HepG2 (cell line): Measurements from ENCODE around the gene BTF3L4. TPM values are rescaled to one million over a fixed set of nuclear protein-coding genes. Genes with fewer than 3 reads are reported as not detected.

Experiments
- CHD4 ChIP-seq: fragments of 200-600 bp; sonication (generic); IDR thresholded peaks from 2 replicates; pipeline ENCODE4 v1.7.0; 2017; ENCODE audit warnings: mild to moderate bottlenecking, low read length, borderline replicate concordance
- CREB1 ChIP-seq, 2 experiments: fragments of 450-650 bp in 1 of 2; IDR thresholded peaks; 2 replicates each; pipeline ENCODE4 v1.6.1; 2016 to 2017; ENCODE audit warnings: control low read depth in 1 of 2, mild to moderate bottlenecking in 1 of 2, missing compliant biosample characterization in 1 of 2, missing genetic modification characterization in 1 of 2
- EHMT2 ChIP-seq: fragments of 200-600 bp; sonication (generic); IDR thresholded peaks from 2 replicates; pipeline ENCODE4 v1.7.0; 2017; ENCODE audit warnings: antibody characterized with exemption, low read depth, low read length, borderline replicate concordance
- ETV6 ChIP-seq: sonication (generic); formaldehyde crosslinking; conservative IDR thresholded peaks from 2 replicates; pipeline ENCODE4 v1.4.0; 2020; ENCODE audit warnings: missing genetic modification reagents
- FOXA1 ChIP-seq, 2 experiments: fragments of 450-650 bp in 1 of 2; sonication (generic) in 1 of 2; formaldehyde crosslinking in 1 of 2; IDR thresholded peaks; 2 replicates each; pipeline versions ENCODE4 v1.4.0 to v1.6.1; 2016 to 2020; ENCODE audit warnings: missing genetic modification reagents in 1 of 2
- MED8 ChIP-seq: sonication (generic); formaldehyde crosslinking; IDR thresholded peaks from 2 replicates; pipeline ENCODE4 v1.8.1; 2023; ENCODE audit warnings: mild to moderate bottlenecking, missing genetic modification reagents; ENCODE audit not compliant: insufficient replicate concordance
- NKX3-1 ChIP-seq: sonication (generic); formaldehyde crosslinking; IDR thresholded peaks from 2 replicates; pipeline ENCODE4 v1.5.0; 2020; ENCODE audit warnings: missing genetic modification reagents
- PRPF4 ChIP-seq: fragments of 200-400 bp; formaldehyde crosslinking; IDR thresholded peaks from 2 replicates; pipeline ENCODE4 v1.6.1; 2016; ENCODE audit warnings: low read length, low read depth; ENCODE audit not compliant: poor library complexity, severe bottlenecking
- TCF7 ChIP-seq: sonication (generic); IDR thresholded peaks from 2 replicates; pipeline ENCODE4 v1.6.1; 2016; ENCODE audit warnings: antibody characterized with exemption, low read depth
- YEATS2 ChIP-seq: sonication (generic); formaldehyde crosslinking; IDR thresholded peaks from 2 replicates; pipeline ENCODE4 v1.4.0; 2020; ENCODE audit warnings: missing genetic modification reagents, borderline replicate concordance
- ZBTB20 ChIP-seq: sonication (generic); formaldehyde crosslinking; IDR thresholded peaks from 2 replicates; pipeline ENCODE4 v1.8.1; 2023; ENCODE audit warnings: missing genetic modification reagents, low read depth, mild to moderate bottlenecking, borderline replicate concordance
- ZNF530 ChIP-seq: sonication (generic); formaldehyde crosslinking; IDR thresholded peaks from 2 replicates; pipeline ENCODE4 v1.5.0; 2020; ENCODE audit warnings: low read depth, mild to moderate bottlenecking, missing genetic modification reagents
- ZSCAN21 ChIP-seq: sonication (generic); formaldehyde crosslinking; IDR thresholded peaks from 2 replicates; pipeline ENCODE4 v1.8.0; 2022; ENCODE audit warnings: mild to moderate bottlenecking, missing genetic modification reagents, moderate library complexity, borderline replicate concordance
- polyA plus RNA-seq, 8 experiments: library from polyadenylated mRNA; depleted of rRNA in 3 of 8; stranded (reverse) in 7 of 8; unstranded in 1 of 8; fragments of >200 nt; fragmentation: Illumina TruSeq in 4 of 8; extraction: Trizol in 4 of 8; gene quantifications; 2 replicates each; pipeline versions ENCODE4 v1.2.1 to v1.2.3, GENCODE V29; 2011 to 2016; ENCODE audit warnings: low read depth in 4 of 8, missing spikeins in 1 of 8, mixed read lengths in 1 of 8; ENCODE audit not compliant: insufficient read depth in 1 of 8
- total RNA-seq, 5 experiments: library from RNA; depleted of rRNA; stranded (reverse); fragments of >200 nt; fragmentation: Illumina TruSeq; extraction: Trizol; gene quantifications; 2 replicates each; pipeline ENCODE4 v1.2.3, GENCODE V29; 2016; ENCODE audit warnings: low read depth in 1 of 5
- TF ChIP-seq, protein P1 (sequence below): sonication (generic); formaldehyde crosslinking; IDR thresholded peaks from 2 replicates; pipeline ENCODE4 v1.8.0; 2022; ENCODE audit warnings: low read depth, missing genetic modification reagents
- TF ChIP-seq, protein P2 (sequence below): sonication (generic); formaldehyde crosslinking; IDR thresholded peaks from 2 replicates; pipeline ENCODE4 v1.5.0; 2020; ENCODE audit warnings: missing genetic modification reagents
- TF ChIP-seq, protein P3 (sequence below): IDR thresholded peaks from 2 replicates; pipeline ENCODE4 v1.4.0; 2020; ENCODE audit warnings: mild to moderate bottlenecking, missing genetic modification reagents
- TF ChIP-seq, protein P4 (sequence below): sonication (generic); formaldehyde crosslinking; IDR thresholded peaks from 2 replicates; pipeline ENCODE4 v1.4.0; 2020; ENCODE audit warnings: low read depth, mild to moderate bottlenecking, missing genetic modification reagents
- TF ChIP-seq, protein P5 (sequence below): IDR thresholded peaks from 2 replicates; pipeline ENCODE4 v1.6.1; 2018; ENCODE audit warnings: missing genetic modification reagents

BTF3L4 gene
- total and polyA plus RNA-seq, 2 of the 13 experiments (the other 11 are each of a cell fraction or from before 2014, with no cell fraction given) = 59.0 to 74.3 TPM

DNA sequence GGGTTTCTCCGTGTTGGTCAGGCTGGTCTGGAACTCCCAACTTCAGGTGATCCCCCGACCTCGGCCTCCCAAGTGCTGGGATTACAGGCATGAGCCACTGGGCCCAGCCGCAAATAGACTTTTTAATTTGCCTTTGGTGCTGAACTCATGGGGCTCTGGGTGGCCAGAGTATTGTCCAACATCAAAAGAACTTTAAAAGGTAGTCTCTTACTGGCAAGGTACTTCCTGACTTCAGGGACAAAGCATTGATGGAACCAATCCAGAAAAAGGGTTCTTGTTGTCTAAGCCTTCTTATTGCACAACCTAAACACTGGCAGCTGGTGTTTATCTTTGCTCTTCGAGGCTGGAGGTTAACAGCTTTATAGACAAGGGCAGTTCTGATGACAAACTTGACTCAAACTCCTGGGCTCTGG lies 18.7 kb upstream of the BTF3L4 start (continued):
- TF ChIP-seq, protein P1, sequence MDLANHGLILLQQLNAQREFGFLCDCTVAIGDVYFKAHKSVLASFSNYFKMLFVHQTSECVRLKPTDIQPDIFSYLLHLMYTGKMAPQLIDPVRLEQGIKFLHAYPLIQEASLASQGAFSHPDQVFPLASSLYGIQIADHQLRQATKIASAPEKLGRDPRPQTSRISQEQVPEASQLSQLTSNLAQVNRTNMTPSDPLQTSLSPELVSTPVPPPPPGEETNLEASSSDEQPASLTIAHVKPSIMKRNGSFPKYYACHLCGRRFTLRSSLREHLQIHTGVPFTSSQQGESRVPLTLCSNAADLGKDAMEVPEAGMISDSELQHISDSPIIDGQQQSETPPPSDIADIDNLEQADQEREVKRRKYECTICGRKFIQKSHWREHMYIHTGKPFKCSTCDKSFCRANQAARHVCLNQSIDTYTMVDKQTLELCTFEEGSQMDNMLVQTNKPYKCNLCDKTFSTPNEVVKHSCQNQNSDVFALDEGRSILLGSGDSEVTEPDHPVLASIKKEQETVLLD = no peak
- TF ChIP-seq EHMT2 (peak; percentile 83; the same call in 1 of the 2 replicates), ETV6 (CRISPR knock-in tag) (no peak), ZNF530 (CRISPR knock-in tag) (no peak), TCF7 (peak; percentile 95), CHD4 (peak; percentile 54; the same call in 1 of the 2 replicates), ZBTB20 (peak; percentile 64; the same call in 1 of the 2 replicates), CREB1 (IDR thresholded peaks at IDR 0.05) (no peak), CREB1 (CRISPR knock-in tag; IDR thresholded peaks at IDR 0.05) (peak; percentile 87), ZSCAN21 (0 out of 2 replicates have a peak, but pooled peaks have one; percentile 51), NKX3-1 (CRISPR knock-in tag) (peak; percentile 76; the same call in 1 of the 2 replicates), PRPF4 (no peak), YEATS2 (CRISPR knock-in tag) (peak; percentile 53; the same call in 1 of the 2 replicates), FOXA1 (IDR thresholded peaks at IDR 0.05) (0 out of 2 replicates have a peak, but pooled peaks have one; percentile 31), FOXA1 (CRISPR knock-in tag; IDR thresholded peaks at IDR 0.05) (peak; percentile 98), MED8 (CRISPR knock-in tag) (no peak)
- TF ChIP-seq, protein P2, sequence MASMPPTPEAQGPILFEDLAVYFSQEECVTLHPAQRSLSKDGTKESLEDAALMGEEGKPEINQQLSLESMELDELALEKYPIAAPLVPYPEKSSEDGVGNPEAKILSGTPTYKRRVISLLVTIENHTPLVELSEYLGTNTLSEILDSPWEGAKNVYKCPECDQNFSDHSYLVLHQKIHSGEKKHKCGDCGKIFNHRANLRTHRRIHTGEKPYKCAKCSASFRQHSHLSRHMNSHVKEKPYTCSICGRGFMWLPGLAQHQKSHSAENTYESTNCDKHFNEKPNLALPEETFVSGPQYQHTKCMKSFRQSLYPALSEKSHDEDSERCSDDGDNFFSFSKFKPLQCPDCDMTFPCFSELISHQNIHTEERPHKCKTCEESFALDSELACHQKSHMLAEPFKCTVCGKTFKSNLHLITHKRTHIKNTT (CRISPR knock-in tag) = no peak
- TF ChIP-seq, protein P3, sequence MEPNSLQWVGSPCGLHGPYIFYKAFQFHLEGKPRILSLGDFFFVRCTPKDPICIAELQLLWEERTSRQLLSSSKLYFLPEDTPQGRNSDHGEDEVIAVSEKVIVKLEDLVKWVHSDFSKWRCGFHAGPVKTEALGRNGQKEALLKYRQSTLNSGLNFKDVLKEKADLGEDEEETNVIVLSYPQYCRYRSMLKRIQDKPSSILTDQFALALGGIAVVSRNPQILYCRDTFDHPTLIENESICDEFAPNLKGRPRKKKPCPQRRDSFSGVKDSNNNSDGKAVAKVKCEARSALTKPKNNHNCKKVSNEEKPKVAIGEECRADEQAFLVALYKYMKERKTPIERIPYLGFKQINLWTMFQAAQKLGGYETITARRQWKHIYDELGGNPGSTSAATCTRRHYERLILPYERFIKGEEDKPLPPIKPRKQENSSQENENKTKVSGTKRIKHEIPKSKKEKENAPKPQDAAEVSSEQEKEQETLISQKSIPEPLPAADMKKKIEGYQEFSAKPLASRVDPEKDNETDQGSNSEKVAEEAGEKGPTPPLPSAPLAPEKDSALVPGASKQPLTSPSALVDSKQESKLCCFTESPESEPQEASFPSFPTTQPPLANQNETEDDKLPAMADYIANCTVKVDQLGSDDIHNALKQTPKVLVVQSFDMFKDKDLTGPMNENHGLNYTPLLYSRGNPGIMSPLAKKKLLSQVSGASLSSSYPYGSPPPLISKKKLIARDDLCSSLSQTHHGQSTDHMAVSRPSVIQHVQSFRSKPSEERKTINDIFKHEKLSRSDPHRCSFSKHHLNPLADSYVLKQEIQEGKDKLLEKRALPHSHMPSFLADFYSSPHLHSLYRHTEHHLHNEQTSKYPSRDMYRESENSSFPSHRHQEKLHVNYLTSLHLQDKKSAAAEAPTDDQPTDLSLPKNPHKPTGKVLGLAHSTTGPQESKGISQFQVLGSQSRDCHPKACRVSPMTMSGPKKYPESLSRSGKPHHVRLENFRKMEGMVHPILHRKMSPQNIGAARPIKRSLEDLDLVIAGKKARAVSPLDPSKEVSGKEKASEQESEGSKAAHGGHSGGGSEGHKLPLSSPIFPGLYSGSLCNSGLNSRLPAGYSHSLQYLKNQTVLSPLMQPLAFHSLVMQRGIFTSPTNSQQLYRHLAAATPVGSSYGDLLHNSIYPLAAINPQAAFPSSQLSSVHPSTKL (CRISPR knock-in tag) = peak; percentile 97
- TF ChIP-seq, protein P4, sequence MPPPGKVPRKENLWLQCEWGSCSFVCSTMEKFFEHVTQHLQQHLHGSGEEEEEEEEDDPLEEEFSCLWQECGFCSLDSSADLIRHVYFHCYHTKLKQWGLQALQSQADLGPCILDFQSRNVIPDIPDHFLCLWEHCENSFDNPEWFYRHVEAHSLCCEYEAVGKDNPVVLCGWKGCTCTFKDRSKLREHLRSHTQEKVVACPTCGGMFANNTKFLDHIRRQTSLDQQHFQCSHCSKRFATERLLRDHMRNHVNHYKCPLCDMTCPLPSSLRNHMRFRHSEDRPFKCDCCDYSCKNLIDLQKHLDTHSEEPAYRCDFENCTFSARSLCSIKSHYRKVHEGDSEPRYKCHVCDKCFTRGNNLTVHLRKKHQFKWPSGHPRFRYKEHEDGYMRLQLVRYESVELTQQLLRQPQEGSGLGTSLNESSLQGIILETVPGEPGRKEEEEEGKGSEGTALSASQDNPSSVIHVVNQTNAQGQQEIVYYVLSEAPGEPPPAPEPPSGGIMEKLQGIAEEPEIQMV (CRISPR knock-in tag) = no peak; the same call in 1 of the 2 replicates
- TF ChIP-seq, protein P5, sequence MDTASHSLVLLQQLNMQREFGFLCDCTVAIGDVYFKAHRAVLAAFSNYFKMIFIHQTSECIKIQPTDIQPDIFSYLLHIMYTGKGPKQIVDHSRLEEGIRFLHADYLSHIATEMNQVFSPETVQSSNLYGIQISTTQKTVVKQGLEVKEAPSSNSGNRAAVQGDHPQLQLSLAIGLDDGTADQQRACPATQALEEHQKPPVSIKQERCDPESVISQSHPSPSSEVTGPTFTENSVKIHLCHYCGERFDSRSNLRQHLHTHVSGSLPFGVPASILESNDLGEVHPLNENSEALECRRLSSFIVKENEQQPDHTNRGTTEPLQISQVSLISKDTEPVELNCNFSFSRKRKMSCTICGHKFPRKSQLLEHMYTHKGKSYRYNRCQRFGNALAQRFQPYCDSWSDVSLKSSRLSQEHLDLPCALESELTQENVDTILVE = peak; percentile 89
- TF ChIP-seq, all 625 proteins: peak for 262
